Esophagus (tissue), 2 donors: ENCODE results near the gene FAM3A. TPM values are rescaled to one million over a fixed set of nuclear protein-coding genes. Genes with fewer than 3 reads are reported as not detected.
"Not testable (repeated sequence)": the region's sequence is repeated elsewhere in the genome, so short reads cannot be mapped to it uniquely, and the experiment has no call there.

Source experiments
- H3K27ac ChIP-seq, 2 donors: one replicate each; pipeline ENCODE4 v1.5.1; 2013; ENCODE audit warnings: low read depth in 2 of 2, mild to moderate bottlenecking in 2 of 2, inconsistent platforms in 1 of 2, low read length in 1 of 2, moderate library complexity in 1 of 2
- H3K27me3 ChIP-seq, 2 donors: one replicate each; pipeline ENCODE4 v1.6.1; 2013; ENCODE audit warnings: low read length in 2 of 2, control low read depth in 1 of 2, mild to moderate bottlenecking in 1 of 2; ENCODE audit not compliant: insufficient read depth in 2 of 2, control insufficient read depth in 1 of 2
- H3K36me3 ChIP-seq, 2 donors: one replicate each; pipeline ENCODE4 v1.6.1; 2013; ENCODE audit warnings: low read length in 1 of 2; ENCODE audit not compliant: control insufficient read depth in 2 of 2, insufficient read depth in 2 of 2
- H3K4me1 ChIP-seq, 2 donors: one replicate each; pipeline ENCODE4 v1.6.1; 2013; ENCODE audit warnings: low read length in 1 of 2; ENCODE audit not compliant: control insufficient read depth in 2 of 2, insufficient read depth in 2 of 2
- H3K4me3 ChIP-seq, 2 donors: one replicate each; pipeline ENCODE4 v1.5.1; 2013; ENCODE audit warnings: low read length in 2 of 2, mild to moderate bottlenecking in 2 of 2, low read depth in 1 of 2, moderate library complexity in 1 of 2
- H3K9me3 ChIP-seq, 2 donors: one replicate each; pipeline ENCODE4 v1.6.1; 2013; ENCODE audit warnings: mild to moderate bottlenecking in 2 of 2, low read depth in 1 of 2, low read length in 1 of 2, moderate library complexity in 1 of 2; ENCODE audit not compliant: control insufficient read depth in 2 of 2, insufficient read depth in 1 of 2
- WGBS, 2 donors: extraction: QIAGEN DNeasy Blood & Tissue Kit; methylation state at CpG; one replicate each; pipeline ENCODE4 v1.1.7; 2013; 5-methylcytosine and 5-hydroxymethylcytosine counted together
- polyA plus RNA-seq, 2 donors: library from polyadenylated mRNA; stranded (reverse); fragments of 200-250 nt; gene quantifications; one replicate each; pipeline ENCODE4 v1.2.3, GENCODE V29; 2013
- donor health status: healthy with polysubstance abuse.
- donor health status: Bipolar disorder and iron deficiency.

The FAM3A gene, protein sequence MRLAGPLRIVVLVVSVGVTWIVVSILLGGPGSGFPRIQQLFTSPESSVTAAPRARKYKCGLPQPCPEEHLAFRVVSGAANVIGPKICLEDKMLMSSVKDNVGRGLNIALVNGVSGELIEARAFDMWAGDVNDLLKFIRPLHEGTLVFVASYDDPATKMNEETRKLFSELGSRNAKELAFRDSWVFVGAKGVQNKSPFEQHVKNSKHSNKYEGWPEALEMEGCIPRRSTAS
- 10 to 100 TPM; 51.6 to 54.4 TPM for polyA plus RNA-seq

DNA sequence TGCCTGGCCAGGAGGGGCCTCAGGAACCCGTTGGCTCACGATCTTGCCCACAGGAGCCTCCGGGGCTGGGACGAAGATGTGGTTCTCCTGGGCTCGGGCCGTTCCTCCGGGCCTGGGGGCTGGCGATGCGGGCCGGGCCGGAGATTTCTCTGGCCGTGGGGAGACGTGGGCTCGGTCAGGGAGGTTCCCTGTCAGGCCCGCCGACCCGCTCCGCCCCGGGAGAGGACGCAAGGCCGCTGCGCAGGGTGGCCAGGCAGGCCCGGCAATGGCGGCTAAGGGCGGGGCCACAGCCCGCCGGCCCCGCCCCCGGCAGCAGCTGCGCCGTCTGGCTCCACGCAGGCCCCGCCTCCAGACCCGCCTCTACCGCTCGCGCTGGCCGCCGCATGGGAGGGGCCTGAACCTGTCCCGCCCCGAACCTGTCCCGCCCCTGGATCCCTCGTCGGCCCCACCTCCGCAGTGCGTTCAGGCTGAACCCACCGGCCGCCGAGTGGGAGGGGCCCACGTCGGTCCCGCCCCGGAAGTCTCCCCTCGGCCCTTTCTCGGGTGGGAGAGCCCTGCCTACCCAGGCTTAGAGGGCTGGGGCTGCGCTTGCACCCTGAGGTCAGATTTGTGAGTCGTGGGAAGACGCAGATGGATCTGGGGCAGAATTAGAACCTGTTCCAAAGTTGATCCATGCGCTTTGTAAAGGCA, at the start of gene FAM3A:
FAM3A (minus strand) TSS at position 267 of the 690 bp plus-strand sequence. CDS start 460 bp downstream, outside the sequence.
- Histone ChIP-seq H3K27me3 (no peaks in the 10 kb centered on the region), H3K27ac (peak within 1 kb of the TSS; percentile 88 to 95), H3K9me3 (no peaks in the 10 kb centered on the region), H3K4me3 (peak within 1 kb of the TSS; percentile 52 to 68), H3K36me3 (no peaks in the 10 kb centered on the region), H3K4me1 (no peaks in the 10 kb centered on the region)
- WGBS, 2 donors: 1 to 37% methylated on average over 31 to 57 of the region's 59 CpGs

DNA sequence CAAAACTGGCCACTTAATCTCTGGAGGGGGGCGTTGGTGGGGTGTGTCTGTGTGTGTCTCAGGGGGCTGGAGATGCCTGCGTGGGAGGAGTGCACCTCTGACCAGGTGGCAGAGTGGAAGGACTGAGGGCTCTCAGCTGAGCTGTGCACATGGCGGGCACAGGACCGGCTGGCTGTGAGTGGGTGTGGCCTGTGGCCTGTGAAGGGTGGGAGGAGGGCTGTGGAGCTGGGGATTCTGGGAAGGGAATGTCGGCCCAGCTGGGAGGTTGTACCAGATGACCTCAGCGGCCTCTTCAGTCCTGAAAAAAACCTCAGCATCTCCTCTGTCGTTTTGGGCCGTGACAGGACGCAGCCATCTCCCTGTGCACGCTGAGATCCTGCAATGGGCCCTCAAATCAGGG, 46.3 kb upstream of the FAM3A start:
- not testable (repeated sequence) for H3K27ac ChIP-seq, H3K27me3 ChIP-seq, H3K4me1 ChIP-seq, H3K4me3 ChIP-seq, H3K36me3 ChIP-seq, H3K9me3 ChIP-seq
- WGBS, 2 donors: no CpG with 5 or more reads among the region's 10 CpGs

DNA sequence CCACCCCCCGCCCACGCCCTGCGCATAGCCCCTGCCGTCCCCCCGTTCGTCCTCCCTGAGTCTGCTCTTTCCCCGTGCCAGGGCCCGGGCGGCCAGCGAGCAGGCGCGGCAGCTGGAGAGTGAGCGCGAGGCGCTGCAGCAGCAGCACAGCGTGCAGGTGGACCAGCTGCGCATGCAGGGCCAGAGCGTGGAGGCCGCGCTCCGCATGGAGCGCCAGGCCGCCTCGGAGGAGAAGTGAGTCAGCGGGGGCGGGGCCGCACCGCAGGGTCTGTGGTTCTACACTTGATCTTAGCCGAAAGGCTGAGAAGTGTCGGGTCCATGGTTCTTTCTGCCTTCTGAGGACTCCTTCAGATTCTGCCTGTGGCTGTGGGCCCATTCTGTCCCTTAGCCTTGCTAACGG, 44.3 kb upstream of the FAM3A start:
- H3K27me3 ChIP-seq, H3K4me1 ChIP-seq, H3K27ac ChIP-seq, H3K36me3 ChIP-seq, H3K4me3 ChIP-seq, H3K9me3 ChIP-seq: not testable (repeated sequence)
- 70 to 77% methylated on average over 8 to 14 of the region's 31 CpGs for WGBS, 2 donors

DNA sequence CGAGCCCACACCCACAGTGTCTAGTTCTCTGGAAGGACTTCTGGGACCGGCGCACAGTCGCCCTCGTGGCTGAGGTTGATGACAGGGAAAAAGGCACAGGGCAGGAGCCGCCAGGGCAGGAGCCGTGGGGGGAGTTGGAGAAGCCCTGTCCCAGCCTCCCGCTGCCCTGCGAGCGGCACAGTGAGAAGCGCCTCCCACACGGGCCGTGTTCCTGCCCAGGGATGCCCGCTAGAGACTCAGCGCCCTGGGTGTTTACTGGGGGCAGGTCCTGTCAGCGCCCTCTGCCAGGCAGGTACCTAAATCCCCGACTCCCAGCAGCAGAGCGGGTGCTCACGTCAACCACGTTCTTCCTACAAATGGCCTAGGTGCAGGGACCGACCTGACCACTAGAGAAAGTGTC, 42.9 kb upstream of the FAM3A start:
- not testable (repeated sequence) for H3K27me3 ChIP-seq, H3K36me3 ChIP-seq, H3K9me3 ChIP-seq, H3K27ac ChIP-seq, H3K4me1 ChIP-seq, H3K4me3 ChIP-seq
- WGBS, 2 donors: 93 to 94% methylated on average over 3 to 10 of the region's 21 CpGs

DNA sequence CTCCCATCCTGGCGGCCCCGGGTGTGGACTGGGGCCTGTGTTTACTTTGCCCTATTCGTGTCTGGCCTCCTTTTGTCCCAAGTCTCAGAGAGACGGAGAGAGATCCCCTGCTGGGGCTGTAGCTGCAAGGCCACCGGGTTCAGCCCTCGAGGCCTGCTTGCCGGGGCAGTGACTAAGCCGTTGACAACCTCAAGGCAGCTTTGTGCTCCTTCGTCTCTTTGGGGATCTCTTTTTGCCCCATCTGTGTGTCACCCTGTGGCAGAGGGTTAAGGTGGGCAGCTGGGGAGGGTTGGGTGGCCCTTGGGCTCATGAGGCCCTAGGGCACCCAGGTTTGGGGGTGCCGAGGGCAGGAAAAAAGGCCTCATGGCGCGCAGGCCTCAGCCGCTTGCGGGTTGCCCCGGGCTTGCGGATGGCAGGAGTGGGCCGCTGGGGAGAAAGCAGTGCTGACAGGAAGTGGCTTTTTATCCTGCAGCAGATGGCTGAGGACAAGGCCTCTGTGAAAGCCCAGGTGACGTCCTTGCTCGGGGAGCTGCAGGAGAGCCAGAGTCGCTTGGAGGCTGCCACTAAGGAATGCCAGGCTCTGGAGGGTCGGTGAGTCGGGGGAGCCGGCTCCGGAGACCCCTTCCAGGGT, 42.1 kb upstream of the FAM3A start:
- not testable (repeated sequence) for H3K27ac ChIP-seq, H3K4me3 ChIP-seq, H3K9me3 ChIP-seq, H3K36me3 ChIP-seq, H3K4me1 ChIP-seq, H3K27me3 ChIP-seq
- WGBS, 2 donors: 85 to 89% methylated on average over 4 to 5 of the region's 24 CpGs

DNA sequence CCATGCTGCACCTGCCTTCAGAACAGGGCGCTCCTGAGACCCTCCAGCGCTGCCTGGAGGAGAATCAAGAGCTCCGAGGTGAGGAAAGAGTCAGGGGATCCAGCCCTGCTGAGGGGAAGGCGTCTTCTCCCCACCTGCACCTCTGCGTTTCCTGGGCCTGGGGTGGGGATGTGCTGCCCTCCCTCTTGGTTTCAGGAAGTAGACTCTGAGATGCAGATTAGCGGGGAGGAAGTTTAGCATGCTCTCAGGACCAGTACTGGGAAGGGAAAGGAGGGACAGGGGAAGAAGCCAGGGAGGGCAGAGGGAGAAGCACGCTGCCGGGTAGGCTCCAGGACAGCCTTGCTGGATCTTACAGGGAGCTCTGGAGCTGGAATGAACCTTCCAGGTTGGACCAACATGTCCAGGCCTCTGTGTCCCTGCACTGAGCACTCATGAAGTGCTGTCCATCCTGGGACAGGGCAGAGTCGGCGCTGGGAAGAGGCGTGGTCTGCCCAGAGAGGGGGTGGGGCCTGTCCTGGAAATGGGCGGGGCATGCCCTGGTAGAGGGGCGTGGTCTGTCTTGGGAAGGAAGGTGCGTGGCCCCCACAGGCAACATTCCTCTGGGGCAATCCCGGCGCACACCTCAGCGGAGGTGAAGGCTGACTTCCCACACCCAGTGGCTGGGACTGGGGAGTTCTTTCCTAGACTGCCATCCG, 36.2 kb upstream of the FAM3A start:
- not testable (repeated sequence) for H3K9me3 ChIP-seq, H3K4me3 ChIP-seq, H3K27me3 ChIP-seq, H3K27ac ChIP-seq, H3K4me1 ChIP-seq
- 86 to 91% methylated on average over 8 to 11 of the region's 18 CpGs for WGBS, 2 donors
- peaks cover 0 to 17% of the 10 kb centered on the region in 2 donors for H3K36me3 ChIP-seq

DNA sequence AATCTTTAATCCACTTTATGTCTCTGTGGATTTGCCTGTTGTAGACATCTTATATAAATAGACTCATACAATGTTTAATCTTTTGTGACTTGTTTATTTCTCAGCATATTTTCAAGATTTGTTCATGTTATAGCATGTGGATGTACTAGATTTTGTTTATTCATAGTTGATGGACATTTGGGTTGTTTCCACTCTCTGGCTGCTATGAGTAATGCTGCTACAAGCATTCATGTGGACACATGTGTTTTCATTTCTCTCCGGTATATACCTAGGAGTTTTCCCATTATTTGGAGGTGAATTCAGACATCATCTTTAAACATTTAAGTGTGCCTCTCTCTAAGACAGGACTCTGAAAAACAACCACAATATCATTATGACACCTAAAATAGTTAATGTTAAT, 33.7 kb upstream of the FAM3A start:
- no peaks in the 10 kb centered on the region for H3K27me3 ChIP-seq
- peaks cover 0 to 2% of the 10 kb centered on the region in 2 donors for H3K4me1 ChIP-seq
- peaks cover 0 to 15% of the 10 kb centered on the region in 2 donors for H3K36me3 ChIP-seq
- H3K9me3 ChIP-seq: peaks cover 0 to 4% of the 10 kb centered on the region in 2 donors
- H3K4me3 ChIP-seq: no peak overlapping the region
- no peak overlapping the region for H3K27ac ChIP-seq
- 23 to 58% methylated on average over 1 of the region's 1 CpG for WGBS, 2 donors

DNA sequence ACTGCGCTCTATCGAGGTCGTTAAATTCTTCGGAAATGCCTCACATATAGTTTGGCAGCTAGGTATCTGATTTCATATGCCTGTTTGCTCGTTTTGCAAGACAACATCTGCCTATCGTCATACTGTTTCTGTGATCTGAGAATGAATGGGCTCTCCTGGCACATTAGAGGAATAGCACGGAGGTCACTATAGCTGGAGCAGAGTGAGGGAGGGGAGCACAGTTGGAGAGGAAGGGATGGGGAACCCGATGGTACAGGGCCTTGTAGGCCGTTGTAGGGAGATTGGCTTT, 31.9 kb upstream of the FAM3A start:
- H3K27ac ChIP-seq: peak overlapping the region; percentile 95 to 97
- peak overlapping the region; percentile 49 to 68 for H3K4me3 ChIP-seq
- no peaks in the 10 kb centered on the region for H3K27me3 ChIP-seq
- 0 to 27% methylated on average over 9 of the region's 9 CpGs for WGBS, 2 donors
- peaks cover 0 to 6% of the 10 kb centered on the region in 2 donors for H3K36me3 ChIP-seq
- H3K4me1 ChIP-seq: peaks cover 0 to 2% of the 10 kb centered on the region in 2 donors
- H3K9me3 ChIP-seq: peaks cover 0 to 4% of the 10 kb centered on the region in 2 donors

DNA sequence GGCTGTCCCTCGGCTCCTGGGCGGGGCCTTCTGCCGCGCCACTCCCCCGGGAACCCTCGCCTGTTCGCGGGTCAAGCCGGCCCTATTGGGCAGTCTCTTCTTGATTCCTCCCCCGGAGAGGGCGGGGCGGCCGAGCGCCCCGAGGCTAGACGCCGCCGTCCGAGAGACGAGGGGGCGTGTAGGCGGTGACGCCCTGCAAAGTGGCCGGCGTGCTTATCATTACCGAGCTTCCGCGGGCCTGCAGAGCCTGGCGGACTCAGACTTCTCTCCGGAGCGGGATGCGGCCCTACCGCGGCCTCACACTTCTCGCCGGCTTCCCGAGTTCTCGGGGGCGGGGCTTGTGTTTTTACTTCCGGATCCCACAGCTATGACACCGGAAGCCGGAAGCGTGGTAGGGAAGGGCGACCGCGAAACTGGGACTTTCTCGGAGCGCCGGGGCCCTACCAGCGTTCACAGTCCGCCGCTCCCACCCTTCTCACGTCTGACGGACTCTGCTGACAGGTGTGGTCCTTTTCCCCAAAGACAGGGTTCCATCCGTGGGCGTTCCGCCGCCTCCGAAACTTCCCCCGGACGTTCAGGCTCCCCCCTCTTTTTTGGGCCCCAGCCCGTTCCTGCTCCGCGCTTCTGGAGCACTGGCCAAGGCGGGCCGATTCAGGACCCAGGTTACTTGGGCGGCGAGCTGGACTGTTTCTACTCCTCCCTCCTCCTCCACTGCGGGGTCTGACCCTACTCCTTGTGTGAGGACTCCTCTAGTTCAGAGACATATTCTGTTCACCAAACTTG, 31.4 kb upstream of the FAM3A start, which contains the start of gene IKBKG:
IKBKG (plus strand) TSS at position 376 of the 783 bp plus-strand sequence. CDS start 4,383 bp downstream, outside the sequence.
- Histone ChIP-seq H3K36me3 (peaks cover 0 to 4% of the 10 kb centered on the region in 2 donors), H3K4me1 (peaks cover 0 to 7% of the 10 kb centered on the region in 2 donors), H3K9me3 (peaks cover 0 to 4% of the 10 kb centered on the region in 2 donors), H3K4me3 (peak within 1 kb of the TSS; percentile 49 to 68), H3K27ac (peak within 1 kb of the TSS; percentile 95 to 97), H3K27me3 (no peaks in the 10 kb centered on the region)
- WGBS, 2 donors: 1 to 41% methylated on average over 68 to 69 of the region's 69 CpGs
